Left lung (tissue), 10 donors: ENCODE measurements around the gene NDST3. TPM values are rescaled to one million over a fixed set of nuclear protein-coding genes. Genes with fewer than 3 reads are reported as not detected.

Experiments
- ATAC-seq: fragments of 200-7000 bp; cut with Tn5 transposase; one replicate; pipeline ENCODE4 v1.9.1; 2020; ENCODE audit warnings: moderate library complexity
- DNase-seq, 4 donors: peaks; one replicate each; pipeline ENCODE4 v3.0.0-alpha.2; 2013 to 2020
- H3K27ac ChIP-seq, 2 donors: fragments of 200-600 bp; sonication (generic) in 1 of 2; one replicate each; pipeline versions ENCODE4 v1.5.0 to v1.8.0; 2020 to 2021
- H3K27me3 ChIP-seq, 2 donors: fragments of 200-600 bp; sonication (generic) in 1 of 2; one replicate each; pipeline versions ENCODE4 v1.5.0 to v1.8.0; 2020 to 2021
- H3K36me3 ChIP-seq, 2 donors: fragments of 200-600 bp; sonication (generic) in 1 of 2; one replicate each; pipeline versions ENCODE4 v1.5.0 to v1.8.0; 2020 to 2021
- H3K4me1 ChIP-seq, 2 donors: fragments of 200-600 bp; one replicate each; pipeline ENCODE4 v1.8.0; 2021
- H3K4me3 ChIP-seq, 2 donors: fragments of 200-600 bp; sonication (generic) in 1 of 2; one replicate each; pipeline versions ENCODE4 v1.5.0 to v1.8.0; 2020 to 2021; ENCODE audit warnings: mild to moderate bottlenecking in 1 of 2
- H3K9me3 ChIP-seq, 2 donors: fragments of 200-600 bp; sonication (generic) in 1 of 2; one replicate each; pipeline versions ENCODE4 v1.5.0 to v1.8.0; 2020 to 2021
- intact Hi-C, 2 donors: fragments of 100-400 bp; cut with DNase I; formaldehyde crosslinking; loops; one replicate each; pipeline versions ENCODE4 v1.11.2 to v1.14.2; 2022
- polyA plus RNA-seq, 6 donors: library from polyadenylated mRNA; unstranded; fragments of 120-200 nt; gene quantifications; one replicate each; pipeline ENCODE4 v1.2.1, GENCODE V29; 2013; ENCODE audit not compliant: insufficient read length in 6 of 6
- total RNA-seq, 2 donors: library from RNA; stranded (reverse); fragmentation: NEBNext Ultra II Directional; extraction: Animal tissue kit (Norgen Biotek cat#: 25700); gene quantifications; one replicate each; pipeline ENCODE4 v1.2.1, GENCODE V29; 2021
- TF ChIP-seq, protein P1 (sequence below), 2 donors: fragments of 200-600 bp; sonication (generic) in 1 of 2; IDR thresholded peaks; one replicate each; pipeline versions ENCODE4 v1.5.0 to v1.8.0; 2021; ENCODE audit warnings: antibody characterized with exemption in 2 of 2
- donor health status: DM: no; HTN: yes; CAD: no.
- donor health status: DM: no; HTN: no; CAD: no.

Gene NDST3
- total and polyA plus RNA-seq, 8 donors = 0.05 to 2.0 (median 1.6) TPM

DNA sequence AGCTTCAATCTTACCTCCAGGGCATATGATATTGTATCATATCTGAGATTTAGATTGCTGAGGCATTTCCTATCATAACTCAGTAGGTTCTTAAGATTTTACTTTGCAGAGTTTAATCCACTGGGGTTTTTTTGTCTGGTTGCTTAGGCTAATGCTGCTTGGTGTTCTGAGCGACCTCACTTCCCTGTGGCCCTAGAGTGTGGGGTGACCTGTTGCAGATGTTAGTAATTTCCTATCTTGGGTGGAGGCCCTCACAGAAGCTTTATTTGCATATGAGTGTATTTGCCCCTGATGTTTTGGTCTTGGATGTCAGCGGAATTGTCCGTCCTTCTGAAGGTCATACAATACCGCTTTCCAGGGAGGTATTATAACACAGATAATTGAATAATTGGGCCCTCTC, 137.1 kb downstream of the NDST3 start:
- no peak for DNase-seq
- no peaks in the 10 kb centered on the region for H3K27me3 ChIP-seq
- no peaks in the 10 kb centered on the region for H3K4me1 ChIP-seq
- no peaks in the 10 kb centered on the region for H3K36me3 ChIP-seq
- intact Hi-C loops = no loop called here
- ATAC-seq = no peak
- no peak overlapping the region for H3K27ac ChIP-seq
- TF ChIP-seq, protein P1, sequence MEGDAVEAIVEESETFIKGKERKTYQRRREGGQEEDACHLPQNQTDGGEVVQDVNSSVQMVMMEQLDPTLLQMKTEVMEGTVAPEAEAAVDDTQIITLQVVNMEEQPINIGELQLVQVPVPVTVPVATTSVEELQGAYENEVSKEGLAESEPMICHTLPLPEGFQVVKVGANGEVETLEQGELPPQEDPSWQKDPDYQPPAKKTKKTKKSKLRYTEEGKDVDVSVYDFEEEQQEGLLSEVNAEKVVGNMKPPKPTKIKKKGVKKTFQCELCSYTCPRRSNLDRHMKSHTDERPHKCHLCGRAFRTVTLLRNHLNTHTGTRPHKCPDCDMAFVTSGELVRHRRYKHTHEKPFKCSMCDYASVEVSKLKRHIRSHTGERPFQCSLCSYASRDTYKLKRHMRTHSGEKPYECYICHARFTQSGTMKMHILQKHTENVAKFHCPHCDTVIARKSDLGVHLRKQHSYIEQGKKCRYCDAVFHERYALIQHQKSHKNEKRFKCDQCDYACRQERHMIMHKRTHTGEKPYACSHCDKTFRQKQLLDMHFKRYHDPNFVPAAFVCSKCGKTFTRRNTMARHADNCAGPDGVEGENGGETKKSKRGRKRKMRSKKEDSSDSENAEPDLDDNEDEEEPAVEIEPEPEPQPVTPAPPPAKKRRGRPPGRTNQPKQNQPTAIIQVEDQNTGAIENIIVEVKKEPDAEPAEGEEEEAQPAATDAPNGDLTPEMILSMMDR (IDR thresholded peaks at IDR 0.05) = no peak
- H3K4me3 ChIP-seq = no peak overlapping the region
- H3K9me3 ChIP-seq = peaks cover 0 to 20% of the 10 kb centered on the region in 2 donors

DNA sequence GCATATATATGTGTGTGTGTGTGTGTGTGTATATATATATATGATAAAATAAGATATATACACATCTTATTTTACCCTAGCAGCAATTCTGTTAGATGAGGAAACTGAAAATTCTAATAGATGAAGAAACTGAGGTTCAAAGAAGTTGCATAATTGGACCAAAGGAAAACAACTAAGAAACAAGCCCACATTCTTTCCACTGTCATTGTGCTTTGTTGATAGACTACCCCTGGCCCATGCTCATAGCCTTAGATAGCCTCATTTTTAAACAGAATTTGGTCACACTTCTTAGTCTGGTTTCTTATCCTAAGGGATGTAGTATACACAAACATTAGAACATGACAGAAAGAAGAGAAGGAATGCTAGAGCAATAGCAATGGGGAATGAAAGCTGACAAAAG, 138.8 kb downstream of the NDST3 start:
- Histone ChIP-seq H3K27me3 (no peaks in the 10 kb centered on the region), H3K36me3 (no peaks in the 10 kb centered on the region), H3K4me3 (no peak overlapping the region), H3K27ac (no peak overlapping the region), H3K9me3 (peaks cover 0 to 3% of the 10 kb centered on the region in 2 donors), H3K4me1 (no peaks in the 10 kb centered on the region)
- DNase-seq = no peak
- intact Hi-C loops = no loop called here
- ATAC-seq = no peak
- TF ChIP-seq, protein P1 (IDR thresholded peaks at IDR 0.05) = no peak

DNA sequence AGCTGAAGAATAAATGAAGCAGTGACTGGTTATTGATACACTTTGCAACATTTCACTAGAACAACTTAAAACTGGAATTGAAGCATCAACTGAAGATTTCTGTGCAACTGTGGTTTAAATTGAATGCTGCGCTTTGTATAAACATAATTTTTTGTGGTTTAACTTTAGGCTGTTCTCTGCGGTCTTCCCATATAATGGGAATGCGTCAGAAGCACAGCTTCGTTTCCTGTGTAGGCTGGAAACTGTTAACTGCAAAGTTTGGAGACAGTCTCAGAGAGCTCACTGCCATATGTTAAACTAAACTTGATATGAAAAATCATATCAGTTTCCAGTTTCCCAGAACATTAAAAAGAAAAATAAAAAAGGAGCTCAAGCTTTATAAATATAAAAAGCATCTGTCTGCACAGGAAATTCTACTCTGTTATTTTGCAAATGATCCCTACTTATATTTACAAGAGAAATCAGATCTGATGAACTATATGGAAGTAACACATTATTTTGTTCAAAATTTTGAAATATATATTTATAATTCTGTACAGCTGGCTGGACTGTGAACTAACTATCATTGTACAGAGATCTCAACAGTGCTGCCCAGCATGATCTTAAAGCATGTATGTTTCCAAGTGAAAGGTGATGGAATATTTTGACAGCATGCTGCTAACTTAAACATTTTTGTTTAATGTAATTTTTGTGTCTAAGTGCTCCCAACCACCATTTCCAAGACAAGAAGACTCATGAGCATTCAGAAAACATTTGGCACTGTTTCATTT, 139.9 kb downstream of the NDST3 start:
- Histone ChIP-seq H3K27ac (no peak overlapping the region), H3K4me1 (no peaks in the 10 kb centered on the region), H3K36me3 (no peaks in the 10 kb centered on the region), H3K27me3 (no peaks in the 10 kb centered on the region), H3K4me3 (no peak overlapping the region), H3K9me3 (no peaks in the 10 kb centered on the region)
- DNase-seq (peak in 2 of 4 donors; percentile 12 to 48), ATAC-seq (no peak)
- intact Hi-C loops = no loop called here
- TF ChIP-seq, protein P1 (IDR thresholded peaks at IDR 0.05) = no peak

DNA sequence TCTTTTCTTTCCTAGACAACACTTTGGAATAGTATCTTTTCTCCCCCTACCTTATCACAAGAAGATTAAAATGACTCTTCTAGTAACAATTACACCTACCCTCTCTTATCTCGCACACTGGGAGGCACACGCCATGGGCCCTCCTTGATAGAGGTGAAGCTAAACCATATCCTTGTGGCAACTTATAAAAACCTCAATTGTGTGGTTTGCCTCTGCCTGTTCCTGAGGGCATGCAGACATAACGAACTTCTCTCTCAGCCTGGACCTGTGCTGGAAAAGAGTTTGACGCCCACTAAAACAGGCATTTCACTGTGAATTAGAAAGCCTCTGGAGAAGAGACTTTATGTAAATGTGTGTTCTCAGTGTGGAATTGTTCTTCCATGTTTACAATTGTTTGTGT, 141.2 kb downstream of the NDST3 start:
- intact Hi-C loops = no loop called here
- H3K27me3 ChIP-seq = no peaks in the 10 kb centered on the region
- TF ChIP-seq, protein P1 (IDR thresholded peaks at IDR 0.05) = no peak

DNA sequence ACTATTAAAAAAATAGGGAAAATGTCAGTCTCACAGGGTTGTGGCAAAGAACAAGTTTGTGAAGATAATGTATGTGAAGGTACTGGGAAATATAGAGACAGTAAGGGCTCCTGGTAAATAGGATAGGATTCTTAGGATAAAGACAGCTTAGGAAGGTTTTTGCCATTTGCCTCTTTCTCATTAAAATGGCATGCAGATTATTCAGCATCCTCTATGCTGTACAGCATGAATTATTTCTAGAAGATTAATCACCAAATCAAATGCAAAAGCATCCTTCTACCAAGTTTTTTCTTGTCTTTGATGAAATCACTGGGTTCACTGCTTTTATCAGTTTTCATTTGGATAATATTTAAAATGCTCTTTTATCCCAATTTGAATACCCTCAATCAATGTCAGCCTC, 142.8 kb downstream of the NDST3 start:
- no peaks in the 10 kb centered on the region for H3K36me3 ChIP-seq
- no peak overlapping the region for H3K27ac ChIP-seq
- ATAC-seq (no peak), DNase-seq (no peak)
- TF ChIP-seq, protein P1 (IDR thresholded peaks at IDR 0.05) = no peak
- intact Hi-C loops = no loop called here
- no peaks in the 10 kb centered on the region for H3K27me3 ChIP-seq
- no peaks in the 10 kb centered on the region for H3K4me1 ChIP-seq
- H3K4me3 ChIP-seq = no peak overlapping the region
- no peaks in the 10 kb centered on the region for H3K9me3 ChIP-seq

More for the DNA sequence above, 141.2 kb downstream of the NDST3 start:
- DNase-seq (no peak), ATAC-seq (no peak)
- no peaks in the 10 kb centered on the region for H3K36me3 ChIP-seq
- no peak overlapping the region for H3K4me3 ChIP-seq
- H3K4me1 ChIP-seq = no peaks in the 10 kb centered on the region
- H3K27ac ChIP-seq = no peak overlapping the region
- no peaks in the 10 kb centered on the region for H3K9me3 ChIP-seq
